Measurements from ENCODE around the gene TSSK2.
"Not testable (repeated sequence)": the region's sequence is repeated elsewhere in the genome, so short reads cannot be mapped to it uniquely, and the experiment has no call there.

The TSSK2 gene

DNA sequence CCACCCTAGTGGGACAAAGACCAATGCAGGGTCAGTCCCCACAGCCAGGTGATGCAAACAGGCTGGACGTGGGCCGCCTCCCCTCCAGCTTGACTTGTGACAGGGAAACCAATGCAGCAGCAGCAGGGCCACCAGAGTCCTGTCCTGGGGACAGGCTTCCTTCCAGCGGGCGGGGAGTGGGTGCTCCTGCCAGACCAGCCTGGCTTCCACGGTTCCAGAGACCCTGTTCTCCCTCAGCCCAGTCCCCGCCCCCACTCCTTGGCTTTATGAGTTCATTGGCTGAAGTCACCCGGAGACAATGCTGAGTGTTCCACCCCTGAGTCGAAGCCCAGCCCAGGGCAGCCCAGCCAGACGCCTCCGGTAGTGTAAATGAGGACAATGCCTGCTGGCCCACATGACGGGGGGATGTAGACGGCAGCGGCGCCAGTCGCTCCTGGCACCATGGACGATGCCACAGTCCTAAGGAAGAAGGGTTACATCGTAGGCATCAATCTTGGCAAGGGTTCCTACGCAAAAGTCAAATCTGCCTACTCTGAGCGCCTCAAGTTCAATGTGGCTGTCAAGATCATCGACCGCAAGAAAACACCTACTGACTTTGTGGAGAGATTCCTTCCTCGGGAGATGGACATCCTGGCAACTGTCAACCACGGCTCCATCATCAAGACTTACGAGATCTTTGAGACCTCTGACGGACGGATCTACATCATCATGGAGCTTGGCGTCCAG is at the start of gene TSSK2:
Gene TSSK2 (plus strand): TSS at position 350 of the 726 bp plus-strand sequence. CDS start 92 bp downstream, at position 442.
- no peak for DNase-seq

DNA sequence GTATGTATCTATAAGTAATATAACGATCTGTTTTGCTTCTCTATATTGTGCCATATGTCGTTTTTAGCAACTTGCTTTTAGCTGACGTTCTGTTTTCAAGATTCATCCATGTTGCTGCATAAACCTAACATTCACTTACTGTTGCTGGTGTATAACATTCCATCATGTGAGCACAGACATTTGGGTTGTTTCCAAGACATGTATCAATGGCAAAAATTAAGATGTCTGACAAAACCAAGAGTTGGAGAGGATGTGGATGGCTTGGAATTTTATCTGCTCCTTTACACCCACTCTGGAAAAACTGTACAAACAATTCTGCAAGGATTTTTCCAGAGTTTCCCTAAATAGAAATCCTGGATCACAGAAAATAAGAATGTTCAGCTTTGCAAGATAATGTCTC is 49.8 kb upstream of the TSSK2 start:
- no peak for DNase-seq

DNA sequence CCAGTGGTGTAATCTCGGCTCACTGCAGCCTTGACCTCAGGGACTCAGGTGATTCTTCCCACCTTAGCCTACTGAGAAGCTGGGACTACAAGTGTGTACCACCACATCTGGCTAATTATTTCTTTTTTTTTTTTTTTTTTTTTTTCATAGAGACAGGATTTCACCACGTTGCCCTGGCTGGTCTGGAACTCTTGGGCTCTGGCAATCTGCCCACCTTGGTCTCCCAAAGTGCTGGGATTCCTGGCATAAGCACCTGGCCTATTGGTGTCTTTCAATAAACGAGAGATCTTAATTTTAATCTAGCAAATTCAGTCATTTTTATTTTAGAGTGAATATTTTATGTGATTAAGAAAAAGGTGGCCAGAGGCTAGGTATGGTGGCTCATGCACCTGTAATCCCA is 49.0 kb upstream of the TSSK2 start:
- DNase-seq, result no peak

DNA sequence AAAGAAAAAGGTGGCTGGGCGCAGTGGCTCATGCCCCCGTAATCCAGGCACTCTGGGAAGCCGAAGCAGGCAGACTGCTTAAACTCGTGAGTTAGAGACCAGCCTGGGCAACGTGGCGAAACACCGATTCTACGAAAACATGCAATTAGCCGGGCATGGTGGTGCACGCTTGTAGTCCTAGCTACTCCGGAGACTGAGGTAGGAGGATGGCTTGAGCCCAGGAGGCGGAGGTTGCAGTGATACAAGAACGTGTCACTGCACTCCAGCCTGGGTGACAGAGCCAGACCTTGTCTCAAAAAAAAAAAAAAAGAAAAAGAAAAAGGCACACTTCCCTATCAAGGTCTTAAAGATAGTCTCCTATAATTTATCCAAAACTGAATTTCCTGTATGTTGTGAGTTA is 48.3 kb upstream of the TSSK2 start:
- no peak for DNase-seq

DNA sequence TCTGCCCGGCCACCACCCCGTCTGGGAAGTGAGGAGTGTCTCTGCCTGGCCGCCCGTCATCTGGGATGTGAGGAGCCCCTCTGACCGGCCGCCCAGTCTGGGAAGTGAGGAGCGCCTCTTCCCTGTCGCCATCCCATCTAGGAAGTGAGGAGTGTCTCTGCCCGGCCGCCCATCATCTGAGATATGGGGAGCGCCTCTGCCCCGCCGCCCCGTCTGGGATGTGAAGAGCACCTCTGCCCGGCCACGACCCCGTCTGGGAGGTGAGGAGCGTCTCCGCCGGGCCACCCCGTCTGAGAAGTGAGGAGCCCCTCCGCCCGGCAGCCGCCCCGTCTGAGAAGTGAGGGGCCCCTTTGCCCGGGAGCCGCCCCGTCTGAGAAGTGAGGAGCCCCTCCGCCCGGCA is 47.0 kb upstream of the TSSK2 start:
- DNase-seq, result not testable (repeated sequence)

DNA sequence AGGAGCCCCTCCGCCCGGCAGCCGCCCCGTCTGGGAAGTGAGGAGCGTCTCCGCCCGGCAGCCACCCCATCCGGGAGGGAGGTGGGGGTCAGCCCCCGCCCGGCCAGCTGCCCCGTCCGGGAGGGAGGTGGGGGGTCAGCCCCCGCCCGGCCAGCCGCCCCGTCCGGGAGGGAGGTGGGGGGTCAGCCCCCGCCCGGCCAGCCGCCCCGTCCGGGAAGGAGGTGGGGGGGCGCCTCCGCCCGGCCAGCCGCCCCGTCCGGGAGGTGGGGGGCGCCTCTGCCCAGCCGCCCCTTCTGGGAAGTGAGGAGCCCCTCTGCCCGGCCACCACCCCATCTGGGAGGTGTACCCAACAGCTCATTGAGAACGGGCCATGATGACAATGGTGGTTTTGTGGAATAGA is 46.5 kb upstream of the TSSK2 start:
- DNase-seq, result not testable (repeated sequence)

DNA sequence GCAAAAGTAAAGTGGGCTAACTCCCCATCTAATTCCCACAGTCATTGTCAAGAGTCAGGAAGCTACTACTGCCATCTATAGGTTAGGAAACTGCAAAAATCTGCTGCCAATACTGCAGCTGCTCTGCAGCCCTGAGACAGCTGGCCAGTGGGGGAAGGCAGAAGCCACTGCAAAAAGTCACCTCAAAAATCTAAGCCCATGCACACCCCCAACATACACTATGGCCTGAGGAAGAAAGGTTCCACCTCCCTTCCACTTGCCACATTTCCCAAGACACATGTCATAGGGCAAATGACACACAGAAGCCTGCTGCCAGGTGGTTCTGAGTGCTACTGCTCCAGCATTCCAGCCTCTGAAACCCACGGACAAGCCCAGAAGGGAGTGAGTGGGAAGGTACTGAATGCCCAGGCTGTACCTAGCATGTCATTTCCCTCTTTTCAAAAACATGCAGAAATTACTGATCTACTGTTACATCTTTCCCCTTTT is 45.8 kb upstream of the TSSK2 start:
- DNase-seq, result no peak

DNA sequence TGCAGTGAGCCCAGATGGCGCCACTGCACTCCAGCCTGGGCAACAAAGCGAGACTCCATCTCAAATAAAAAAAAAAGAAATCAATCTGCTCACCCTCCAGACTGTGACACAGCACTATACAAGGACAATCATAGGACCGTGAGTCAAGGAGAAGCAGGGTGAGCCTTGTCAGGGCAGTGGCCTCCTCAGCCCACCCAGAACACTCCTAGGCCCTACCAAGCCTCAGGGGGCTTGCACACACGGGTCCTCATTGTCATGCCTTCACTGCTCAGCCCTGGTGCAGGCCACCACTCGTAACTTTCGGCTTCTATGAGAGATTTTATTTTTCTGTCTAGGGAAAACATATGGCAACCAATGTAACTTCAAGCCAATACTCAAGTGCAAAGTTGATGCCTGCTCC is 44.7 kb upstream of the TSSK2 start:
- no peak for DNase-seq

DNA sequence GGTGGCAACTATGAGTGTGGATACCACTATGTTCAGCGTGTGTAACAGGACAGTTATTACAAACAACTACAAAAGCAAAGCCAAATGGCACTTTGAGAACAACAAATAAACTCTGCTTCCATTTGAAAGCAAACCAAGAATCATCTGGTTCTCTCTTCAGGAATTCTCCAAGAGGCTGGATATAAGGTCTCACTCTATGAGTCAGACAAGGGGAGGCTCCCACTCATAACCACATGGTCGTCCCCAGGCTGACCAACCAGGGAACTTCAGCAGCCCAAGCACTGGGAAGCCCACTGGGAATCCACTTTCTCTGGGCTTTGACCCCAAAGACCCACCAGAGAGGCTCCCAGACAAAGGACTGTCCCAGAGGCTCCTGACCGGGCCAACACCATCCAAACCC is 44.2 kb upstream of the TSSK2 start:
- DNase-seq, result no peak

DNA sequence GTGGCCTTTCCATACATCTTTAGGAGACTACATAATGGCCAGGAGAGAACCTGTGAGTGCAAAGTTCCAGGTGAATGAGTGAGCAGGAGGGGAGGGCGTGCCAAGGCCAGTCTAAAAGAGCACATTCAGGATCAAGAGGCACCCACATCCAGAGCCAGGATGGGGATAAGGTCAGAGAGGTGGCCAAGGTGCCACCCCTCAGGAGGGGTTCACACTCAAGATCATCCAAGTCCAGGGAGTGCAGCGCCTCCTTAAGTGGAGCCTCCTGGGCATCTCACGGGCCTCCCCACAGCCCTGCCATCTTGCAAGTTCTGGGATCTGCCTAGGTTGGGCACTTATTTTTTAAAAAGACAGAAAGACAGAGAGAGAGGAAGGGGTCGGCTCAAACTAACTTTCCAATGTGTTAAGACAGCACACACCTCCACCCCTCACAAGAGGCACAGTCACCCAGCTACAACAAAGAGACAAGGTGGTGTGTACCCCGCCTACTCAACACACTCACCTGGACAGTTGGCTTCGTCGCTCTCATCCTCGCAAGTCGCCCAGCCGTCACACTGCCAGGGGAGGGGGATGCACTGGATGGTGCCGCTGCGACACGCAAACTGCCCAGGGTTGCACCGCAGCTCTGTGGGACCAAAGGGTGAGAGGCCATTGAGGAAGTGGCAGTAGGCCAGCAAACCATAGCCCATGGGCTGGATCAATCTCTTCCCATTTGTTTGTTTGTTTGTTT is 42.1 kb upstream of the TSSK2 start:
- DNase-seq, result no peak

DNA sequence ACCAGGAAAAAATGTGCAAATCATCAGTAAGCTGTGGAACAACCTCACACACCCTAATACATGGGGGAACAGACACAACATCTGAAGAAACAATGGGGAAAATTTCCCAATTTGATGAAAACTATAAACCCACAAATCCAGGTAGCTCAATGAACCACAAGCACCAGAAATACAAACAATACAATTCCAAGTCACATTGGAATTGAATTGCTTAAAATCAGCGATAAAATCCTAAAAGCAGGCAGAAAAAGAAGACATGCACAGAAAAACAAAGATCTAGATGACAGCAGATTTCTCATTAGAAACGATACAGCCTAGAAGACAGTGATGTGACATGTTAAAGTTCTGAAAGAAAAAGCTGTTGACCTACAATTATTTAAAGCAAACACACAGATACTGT is 40.9 kb upstream of the TSSK2 start:
- no peak for DNase-seq

DNA sequence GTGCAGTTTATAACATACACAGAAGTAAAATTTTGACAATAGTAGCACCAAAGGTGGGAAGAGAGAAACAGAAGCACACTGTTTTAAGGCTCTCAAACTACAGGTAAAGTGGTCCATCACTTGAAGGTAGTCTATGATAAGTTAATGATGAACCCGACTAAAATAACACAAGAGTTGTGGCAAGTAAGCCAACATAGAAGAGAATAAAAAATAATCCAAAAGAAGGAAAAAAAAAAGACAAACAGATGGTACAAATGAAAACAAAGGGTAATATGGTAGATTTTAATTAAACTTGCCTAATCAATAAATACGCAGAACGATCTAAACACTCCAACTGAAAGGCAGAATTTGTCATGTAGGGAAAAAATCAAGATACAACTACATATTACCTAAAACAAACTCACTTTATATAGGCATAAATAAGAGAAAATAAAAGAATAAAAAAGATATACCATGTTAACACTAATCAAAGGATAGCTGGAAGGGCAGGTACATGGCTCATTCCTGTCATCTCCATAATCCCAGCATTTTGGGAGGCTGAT is 40.5 kb upstream of the TSSK2 start:
- no peak for DNase-seq

DNA sequence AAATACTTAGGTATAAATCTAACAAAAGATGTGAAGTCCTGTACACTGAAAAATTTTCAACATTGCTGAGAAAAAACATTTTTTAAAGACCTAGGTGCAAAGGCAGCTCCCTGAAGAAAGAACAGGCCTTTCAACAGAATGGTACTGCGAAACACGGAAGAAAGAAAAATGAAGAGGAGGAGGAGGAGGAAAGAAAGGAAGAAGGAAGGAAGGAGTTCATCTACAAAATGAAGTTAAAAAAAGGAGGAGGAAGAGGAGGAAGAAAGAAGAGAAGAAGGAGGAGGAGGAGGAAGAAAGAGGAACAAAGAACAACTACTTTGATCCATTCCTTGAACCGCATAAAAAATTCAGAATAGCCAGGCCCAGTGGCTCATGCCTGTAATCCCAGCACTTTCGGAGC is 38.4 kb upstream of the TSSK2 start:
- DNase-seq, result no peak

DNA sequence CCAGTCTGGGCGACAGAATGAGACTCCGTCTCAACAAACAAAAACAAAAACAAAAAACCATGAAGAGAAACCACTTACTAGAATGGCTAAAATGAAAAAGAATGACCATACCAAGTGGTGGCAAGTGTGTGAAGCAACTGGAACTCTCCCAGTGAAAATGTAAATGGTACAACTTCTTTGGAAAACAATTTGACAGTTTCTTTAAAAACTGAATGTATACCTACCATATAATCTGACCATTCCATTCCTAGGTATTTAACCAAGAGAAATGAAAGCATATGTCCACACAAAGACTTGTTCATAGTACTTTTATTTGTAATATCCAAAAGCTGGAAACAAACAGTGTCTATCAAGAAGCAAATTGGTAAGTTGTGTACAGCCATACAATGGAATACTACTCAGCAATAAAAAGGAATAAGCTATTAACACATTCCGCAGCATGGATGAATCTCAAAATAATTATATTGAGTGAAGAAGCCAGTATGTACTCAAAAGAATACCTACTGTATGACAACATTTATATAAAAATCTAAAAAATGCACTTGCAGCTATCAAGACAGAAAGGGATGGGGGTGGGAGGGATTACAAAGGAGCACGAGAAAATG is 36.6 kb upstream of the TSSK2 start:
- DNase-seq, result no peak

DNA sequence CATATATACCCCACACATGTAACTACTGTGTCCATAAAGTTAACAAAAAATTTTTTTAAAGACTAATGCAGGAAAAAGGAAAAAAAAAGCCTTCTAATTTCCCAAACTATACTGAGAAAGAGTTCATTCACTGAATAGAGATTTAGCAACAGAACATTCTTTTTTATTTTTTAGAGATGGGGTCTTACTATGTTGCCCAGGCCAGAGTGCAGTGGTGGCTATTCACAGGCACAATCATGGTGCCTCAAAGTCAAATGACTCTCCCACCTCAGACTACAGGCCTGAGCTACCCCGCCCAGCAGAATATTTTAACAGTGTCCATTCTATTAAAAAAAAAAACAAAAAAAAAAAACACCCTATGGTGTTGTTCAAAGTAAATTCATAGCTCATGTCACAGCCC is 34.6 kb upstream of the TSSK2 start:
- DNase-seq, result no peak

DNA sequence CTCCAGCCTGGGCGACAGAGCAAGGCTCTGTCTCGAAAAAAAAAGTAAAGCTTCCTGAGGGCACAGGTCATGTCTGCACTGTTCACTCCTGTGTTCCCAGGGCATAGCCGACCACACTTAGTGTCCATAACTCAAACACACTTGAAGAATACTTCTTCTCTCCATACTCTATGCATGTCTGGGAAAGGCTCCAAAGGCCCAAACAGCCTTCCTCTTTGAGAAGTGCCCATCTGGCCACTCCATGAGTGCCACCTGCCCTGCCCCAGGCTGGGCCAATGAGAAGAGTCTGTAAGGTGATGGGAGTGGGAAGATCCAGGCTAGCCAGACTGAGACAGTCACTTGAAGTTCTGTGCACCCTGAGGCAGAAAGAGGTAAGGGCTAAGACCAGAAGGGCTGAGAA is 33.6 kb upstream of the TSSK2 start:
- no peak for DNase-seq

DNA sequence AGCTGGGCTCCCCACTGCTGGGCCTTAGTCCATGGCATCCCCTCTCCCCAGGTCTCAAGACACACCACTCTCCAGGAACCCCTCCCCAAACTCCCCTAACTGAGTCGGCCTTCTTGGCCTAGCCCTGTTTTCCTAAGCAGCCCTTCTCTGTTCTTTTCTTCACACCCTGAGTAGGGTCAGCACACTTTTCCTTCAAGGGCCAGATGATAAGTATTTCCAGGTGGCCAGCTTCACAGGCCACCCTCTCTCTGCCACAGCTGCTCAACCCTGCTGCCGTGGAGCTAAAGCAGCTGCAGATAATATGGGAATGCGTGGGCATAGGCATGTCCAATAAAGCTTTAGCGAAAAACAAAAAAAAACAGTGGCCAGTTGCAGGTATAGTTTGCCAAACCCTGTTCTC is 33.0 kb upstream of the TSSK2 start:
- no peak for DNase-seq

DNA sequence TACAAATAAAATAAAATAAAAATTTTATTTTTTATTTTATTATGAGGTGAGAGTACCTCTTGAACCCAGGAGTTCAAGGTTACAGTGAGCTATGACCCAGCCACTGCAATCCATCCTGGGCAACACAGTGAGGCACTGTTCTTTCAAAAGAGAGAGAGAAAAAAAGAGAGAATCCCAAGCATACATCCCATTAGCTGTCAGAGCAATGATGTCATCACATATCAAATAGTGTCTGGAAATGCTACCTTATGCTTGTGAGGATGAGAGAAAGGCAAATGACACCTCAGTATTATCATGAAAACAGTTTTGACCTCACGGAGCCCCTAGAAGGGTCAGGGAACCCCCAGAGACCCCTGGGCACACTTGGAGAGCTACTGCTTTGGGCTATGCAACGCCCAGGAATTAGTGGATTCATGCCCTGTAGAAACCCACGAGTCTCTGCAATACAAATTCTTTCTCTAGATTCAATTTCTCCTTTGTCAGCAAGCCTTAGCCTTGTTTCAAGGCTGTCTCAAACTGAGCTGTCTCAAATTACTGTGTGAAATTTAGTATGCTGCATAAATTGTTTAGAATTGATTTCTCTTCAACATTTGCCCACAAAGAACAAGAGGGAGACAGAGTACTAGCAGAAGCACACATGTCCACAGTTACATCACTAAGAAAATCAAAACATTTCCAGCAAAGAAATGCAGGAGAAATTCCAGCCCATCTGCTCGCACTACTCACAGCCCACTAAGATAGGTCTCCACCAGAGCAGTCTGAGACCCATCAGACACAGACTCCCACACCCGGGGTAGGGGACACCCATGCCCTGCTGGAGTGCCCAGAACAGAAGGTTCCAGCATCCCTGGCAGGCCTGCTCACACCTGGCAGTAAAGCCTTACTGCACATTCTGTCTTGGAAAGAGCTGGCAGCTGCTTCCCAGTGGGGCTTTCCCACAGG is 27.0 kb upstream of the TSSK2 start:
- no peak for DNase-seq

DNA sequence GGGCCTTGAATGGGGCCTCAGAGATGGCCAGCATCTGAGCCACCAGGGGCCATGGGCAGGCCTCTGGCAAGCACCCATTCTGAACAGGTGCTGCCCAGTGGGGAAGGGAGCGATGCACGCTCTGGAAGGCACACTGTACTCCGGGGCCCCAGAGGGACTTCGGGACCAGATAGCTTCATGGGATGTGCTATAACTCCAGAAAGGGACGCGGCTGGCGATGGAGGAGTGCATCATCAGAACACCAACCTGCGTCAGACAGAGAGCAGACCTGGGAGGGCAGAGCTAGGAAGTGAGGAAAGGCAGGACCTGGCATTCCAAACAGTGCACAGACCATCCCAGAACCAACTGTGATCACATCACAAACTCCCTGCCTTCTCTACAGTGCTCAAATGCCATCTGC is 25.7 kb upstream of the TSSK2 start:
- DNase-seq, result no peak

DNA sequence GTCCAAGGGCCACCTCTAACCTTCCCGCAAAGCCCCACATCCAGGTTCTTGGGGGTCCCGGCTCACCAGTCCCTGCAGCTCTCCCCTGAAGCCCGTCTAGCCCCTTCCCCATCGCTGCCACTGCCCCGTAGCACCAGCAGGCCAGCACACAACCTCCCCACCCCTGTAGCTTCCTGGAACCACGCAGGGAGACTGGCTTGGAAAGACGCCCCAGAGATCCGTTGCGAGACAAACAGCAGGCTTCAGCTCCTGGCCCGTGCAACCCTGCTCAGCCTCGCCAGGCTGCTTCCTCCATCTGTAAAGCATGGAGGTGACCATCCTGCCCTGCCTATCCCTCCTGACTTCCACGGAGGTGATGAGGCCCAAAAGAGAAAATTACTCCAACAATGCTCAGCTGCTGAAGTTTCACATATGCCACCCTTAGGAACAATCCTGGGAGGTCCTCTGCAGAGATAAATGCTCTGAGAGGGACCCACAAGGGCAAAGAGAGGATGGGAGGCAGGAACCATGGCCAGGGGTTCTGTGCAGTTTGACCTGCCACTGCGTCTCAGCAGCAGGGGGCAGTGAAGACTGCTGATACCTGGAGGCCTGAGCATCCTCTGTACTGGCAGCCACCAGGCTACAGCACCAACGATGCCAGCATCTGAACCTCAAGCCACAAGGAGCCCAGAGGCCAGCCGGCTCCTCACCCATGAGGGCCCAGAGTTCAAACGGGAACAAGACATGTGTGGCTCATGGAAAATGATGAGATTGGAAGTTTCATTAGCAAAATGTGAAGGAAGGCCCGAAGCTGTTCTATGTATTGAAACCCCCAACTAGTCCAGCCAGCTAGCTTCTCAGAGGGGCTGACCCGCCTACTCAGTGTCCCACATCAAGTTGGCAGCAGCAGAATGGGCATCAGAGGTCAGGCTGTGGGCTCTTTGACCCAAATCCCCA is 25.0 kb upstream of the TSSK2 start:
- no peak for DNase-seq
